ENCODE results near the gene DENND1A.

DNA sequence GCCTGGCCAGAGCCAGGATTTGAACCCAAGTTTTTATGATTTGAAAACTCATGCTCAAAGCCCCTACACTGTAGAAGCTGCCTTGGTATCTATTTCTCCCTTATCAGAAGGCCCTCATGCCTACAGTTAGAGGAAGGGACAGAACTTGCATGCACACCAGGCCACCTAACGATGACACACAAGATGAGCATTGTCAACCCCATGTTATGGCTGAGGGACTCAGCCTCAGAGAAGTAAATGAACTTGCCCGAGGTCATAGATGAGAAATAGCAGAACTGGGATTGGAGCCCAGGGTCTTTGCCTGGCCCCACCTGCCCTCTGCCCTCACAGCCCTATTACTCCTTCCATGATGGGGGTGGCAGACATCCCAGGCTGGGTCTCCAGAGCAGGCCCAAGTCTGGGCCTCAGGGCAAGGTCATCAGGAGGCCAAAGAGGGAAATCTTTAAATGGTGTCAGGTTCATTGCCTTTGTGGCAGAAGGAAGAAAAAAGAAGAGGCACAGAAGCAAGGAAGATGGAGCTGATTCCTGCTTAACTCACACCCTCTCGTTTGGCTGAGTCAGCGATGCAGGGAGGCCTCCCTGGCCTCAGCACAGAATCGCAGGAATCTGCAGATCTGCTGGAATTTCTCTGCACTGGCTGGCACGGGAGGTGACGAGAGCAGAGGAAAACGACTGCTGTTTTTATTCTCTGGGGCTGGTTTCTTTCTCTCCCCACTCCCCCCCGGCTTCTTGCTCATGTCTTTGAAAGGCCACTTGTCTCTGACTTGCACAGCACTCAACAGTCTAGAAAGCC, 594.5 kb downstream of the DENND1A start:
- TF ChIP-seq, protein P1, sequence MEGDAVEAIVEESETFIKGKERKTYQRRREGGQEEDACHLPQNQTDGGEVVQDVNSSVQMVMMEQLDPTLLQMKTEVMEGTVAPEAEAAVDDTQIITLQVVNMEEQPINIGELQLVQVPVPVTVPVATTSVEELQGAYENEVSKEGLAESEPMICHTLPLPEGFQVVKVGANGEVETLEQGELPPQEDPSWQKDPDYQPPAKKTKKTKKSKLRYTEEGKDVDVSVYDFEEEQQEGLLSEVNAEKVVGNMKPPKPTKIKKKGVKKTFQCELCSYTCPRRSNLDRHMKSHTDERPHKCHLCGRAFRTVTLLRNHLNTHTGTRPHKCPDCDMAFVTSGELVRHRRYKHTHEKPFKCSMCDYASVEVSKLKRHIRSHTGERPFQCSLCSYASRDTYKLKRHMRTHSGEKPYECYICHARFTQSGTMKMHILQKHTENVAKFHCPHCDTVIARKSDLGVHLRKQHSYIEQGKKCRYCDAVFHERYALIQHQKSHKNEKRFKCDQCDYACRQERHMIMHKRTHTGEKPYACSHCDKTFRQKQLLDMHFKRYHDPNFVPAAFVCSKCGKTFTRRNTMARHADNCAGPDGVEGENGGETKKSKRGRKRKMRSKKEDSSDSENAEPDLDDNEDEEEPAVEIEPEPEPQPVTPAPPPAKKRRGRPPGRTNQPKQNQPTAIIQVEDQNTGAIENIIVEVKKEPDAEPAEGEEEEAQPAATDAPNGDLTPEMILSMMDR (IDR thresholded peaks at IDR 0.05), result no peak
- no peak for TF ChIP-seq POLR2A (IDR thresholded peaks at IDR 0.05)

Measured in heart left ventricle (tissue), 13 donors.